GM19372 (cell line): ENCODE results near the gene ANTXR1.

Experiments
- ATAC-seq: cut with Tn5 transposase; IDR thresholded peaks from one replicate; pipeline ENCODE4 v1.9.1; 2021; ENCODE audit warnings: mild to moderate bottlenecking, low read depth, moderate library complexity; ENCODE audit not compliant: unreplicated experiment

The ANTXR1 gene

DNA sequence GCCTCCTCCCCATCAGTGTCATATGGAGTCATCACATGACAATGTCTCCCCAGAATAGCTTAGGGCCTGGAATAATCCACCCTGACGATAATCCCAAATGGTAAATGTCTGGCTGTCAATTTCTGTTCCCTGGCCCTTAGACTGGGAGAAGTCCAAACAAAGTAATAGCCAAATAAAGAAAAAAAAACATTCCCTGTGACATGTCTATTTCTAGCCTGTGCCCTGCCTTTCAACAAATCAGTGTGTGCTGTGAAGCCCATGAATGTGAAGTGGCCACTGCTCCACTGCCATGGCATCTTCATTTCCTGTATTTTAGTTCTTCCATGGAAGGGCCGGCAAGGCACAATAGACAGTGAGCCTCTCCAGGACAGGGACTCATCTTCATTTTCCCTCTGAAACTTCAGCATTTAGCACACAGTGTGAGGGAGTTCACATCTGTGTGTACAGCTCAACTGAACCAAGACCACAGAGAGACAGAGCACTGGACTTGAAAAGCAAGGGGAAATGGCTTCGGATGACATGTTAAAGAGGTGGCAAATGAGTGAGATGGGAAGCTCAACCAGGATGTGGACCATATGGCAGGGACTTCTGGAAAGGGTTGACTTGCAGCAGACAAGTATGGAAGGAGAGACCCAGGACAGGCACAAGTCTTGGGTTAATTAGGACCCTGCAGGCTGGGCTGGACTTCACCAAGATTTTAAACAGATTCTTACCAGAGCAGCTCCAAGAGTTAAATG, 140.0 kb downstream of the ANTXR1 start:
- ATAC-seq = no peak

DNA sequence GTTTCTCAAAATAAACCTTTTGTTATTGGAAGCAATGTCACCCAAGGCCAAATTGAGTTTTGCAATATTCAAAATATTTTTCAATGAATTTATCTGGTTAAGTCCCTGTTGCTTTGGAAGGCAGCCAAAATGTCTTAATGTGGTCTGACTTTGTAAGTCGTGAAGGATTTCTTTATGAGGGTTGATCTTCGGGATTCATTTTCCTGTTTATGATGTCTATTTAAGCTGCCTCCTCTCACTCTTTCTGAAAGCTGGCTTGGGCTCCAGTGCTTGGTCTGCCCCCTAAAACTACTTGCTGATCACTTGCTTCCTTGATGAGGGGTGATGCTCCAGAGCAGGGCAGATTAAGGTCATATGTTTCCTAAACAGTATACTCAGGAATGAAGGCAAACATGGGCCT, 141.1 kb downstream of the ANTXR1 start:
- no peak for ATAC-seq

GRCh38 chr2:69156624-69157023, 143.6 kb downstream of the ANTXR1 start:
- ATAC-seq = no peak

GRCh38 chr2:69157441-69157840, 144.5 kb downstream of the ANTXR1 start:
- no peak for ATAC-seq

- no peak for ATAC-seq
These were observed 147.0 kb downstream of the ANTXR1 start for GRCh38 chr2:69159986-69160385.

GRCh38 chr2:69162057-69162456, 149.1 kb downstream of the ANTXR1 start:
- ATAC-seq = no peak

- ATAC-seq = no peak
These were observed 150.1 kb downstream of the ANTXR1 start for GRCh38 chr2:69163109-69163508.

DNA sequence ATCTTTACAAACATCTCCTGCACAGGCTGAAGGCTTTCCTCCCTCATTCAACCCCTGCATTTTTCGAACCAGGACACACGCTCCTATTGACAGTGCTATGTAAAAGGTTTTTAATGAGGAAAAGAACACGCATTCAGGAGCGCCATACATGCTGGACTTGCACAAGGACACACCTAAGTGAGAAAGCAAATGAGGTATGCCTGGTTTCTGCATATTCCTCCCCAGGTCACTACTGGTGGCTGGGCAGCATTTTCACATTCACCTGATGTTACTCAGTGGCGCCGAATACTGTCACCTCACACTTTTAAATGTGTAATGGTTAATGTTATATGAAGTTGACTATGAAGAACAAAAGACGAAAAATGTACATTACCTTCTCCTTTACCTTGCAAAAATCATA, 150.6 kb downstream of the ANTXR1 start:
- no peak for ATAC-seq

DNA sequence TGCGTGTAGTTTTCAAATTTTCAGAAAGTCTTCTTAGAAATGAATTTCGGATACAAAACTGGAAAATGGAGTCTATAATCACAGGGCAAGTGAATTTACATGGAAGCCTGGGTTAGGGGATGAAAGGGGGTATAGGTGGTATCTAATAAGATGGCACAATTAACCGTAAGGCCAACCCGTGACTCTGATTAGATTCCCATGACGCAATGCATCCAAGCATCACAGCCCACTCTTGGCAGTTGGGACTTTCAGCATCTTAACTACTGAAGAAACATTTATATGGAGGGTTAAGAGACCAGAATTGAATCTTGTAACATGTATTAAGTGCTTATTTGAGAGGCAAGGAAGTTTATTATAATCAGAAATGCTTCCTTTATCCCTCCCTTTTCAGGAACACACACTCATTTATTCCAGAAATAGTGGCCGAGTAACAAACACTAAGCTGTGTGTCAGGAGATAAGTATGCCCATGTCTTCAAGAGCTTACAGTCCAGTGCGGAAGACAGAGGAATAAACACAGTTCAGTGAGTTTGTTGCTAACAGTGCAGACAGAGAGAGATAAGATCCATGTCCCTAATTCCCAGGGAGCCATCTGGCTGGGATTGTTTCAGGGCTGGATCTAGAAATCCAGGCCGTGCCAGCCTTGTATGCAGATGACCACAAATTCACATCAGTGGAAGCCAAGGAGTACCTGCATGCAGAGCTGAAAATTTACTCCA, 151.2 kb downstream of the ANTXR1 start:
- no peak for ATAC-seq

- no peak for ATAC-seq
These were observed 152.3 kb downstream of the ANTXR1 start for GRCh38 chr2:69165091-69165880.

- ATAC-seq = no peak
These were observed 153.5 kb downstream of the ANTXR1 start for GRCh38 chr2:69166465-69166811.

- no peak for ATAC-seq
These were observed 154.0 kb downstream of the ANTXR1 start for GRCh38 chr2:69166812-69167468.

DNA sequence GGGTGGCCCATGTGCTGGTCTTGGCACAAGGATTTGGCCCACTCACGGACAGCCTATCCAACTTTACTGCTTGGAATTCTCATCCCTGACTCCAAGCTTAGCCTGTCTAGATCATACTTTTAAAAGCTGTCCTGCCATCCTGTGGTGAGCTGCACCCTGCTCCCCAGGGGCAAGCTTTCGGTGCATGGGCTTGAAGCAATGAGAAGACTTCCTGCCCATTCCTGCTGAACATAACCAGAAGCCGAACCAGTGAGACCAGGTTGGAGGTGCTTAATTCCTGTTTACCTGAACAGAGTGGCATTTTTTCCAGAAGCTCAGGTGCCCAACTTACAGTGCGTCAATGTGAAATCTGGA, 154.5 kb downstream of the ANTXR1 start:
- ATAC-seq = no peak

GRCh38 chr2:69168144-69168813, 155.3 kb downstream of the ANTXR1 start:
- ATAC-seq = no peak

- ATAC-seq = no peak
These were observed 156.1 kb downstream of the ANTXR1 start for GRCh38 chr2:69168950-69169654.

DNA sequence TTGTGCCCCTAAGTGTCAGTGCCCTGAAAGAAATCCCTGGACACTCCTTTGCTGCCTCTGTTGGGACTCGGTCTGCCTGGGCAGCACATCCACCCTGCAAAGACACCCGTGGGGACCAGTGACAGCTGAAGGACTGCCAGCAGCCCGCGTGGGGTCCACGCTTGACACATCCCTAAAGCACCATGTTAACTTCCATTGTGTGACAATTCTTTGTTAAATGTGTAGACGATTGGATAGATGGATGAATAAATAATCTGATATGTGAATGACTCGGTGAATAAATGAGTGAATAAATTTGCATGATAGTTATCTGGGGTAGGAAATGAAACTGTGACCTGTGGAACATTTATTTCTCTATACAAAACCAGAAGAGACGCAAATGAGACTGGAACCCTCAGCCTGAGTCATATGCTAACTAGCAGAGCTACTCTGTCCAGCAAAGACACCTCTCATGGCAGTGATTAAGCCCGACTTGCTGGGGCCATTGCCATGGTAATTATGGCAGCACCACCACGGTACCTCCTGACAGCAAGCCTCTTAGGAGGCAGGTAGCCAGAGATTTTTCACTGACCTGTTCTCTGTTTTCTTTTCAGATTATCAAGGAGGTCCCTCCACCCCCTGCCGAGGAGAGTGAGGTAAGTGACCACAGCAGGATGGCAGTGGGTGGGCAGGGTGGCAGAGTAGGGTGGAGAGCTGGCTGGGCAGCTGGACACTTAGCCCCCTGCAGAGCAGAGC, 156.8 kb downstream of the ANTXR1 start:
- no peak for ATAC-seq

- ATAC-seq = no peak
These were observed 157.7 kb downstream of the ANTXR1 start for GRCh38 chr2:69170661-69171060.

GRCh38 chr2:69171116-69171896, 158.3 kb downstream of the ANTXR1 start:
- ATAC-seq = no peak
